Measurements from ENCODE around the gene GRK1. TPM values are rescaled to one million over a fixed set of nuclear protein-coding genes. Genes with fewer than 3 reads are reported as not detected.

GRK1 gene
- total and polyA plus RNA-seq, 2 of the 8 experiments (the other 6 are each of a cell fraction or from before 2014, with no cell fraction given): 0.12 TPM; not detected in 1

DNA sequence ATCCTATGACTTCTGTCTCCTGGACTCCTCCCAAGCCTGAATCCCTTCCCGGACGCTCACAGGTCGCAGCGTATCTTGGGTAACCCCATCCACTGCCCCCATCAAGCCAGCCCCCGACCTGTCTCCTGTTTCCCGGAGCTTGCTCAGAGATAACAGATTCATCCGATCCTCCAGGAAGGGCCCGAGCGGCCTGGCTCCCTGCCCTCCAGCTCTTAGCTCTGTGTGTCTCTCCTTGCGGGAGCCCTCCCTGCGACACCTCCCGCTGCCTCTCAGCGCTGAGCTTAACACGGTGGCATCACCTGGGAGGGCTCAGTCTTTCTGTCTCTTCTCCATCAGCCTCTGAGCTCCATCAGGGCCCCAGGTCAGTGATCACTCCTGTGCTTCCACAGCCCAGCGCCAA lies 87.7 kb downstream of the GRK1 start (continued):
- no peak for TF ChIP-seq HDAC6 (IDR thresholded peaks at IDR 0.05; ENCODE audit: low read depth, low read length)
